ENCODE results near the gene SBF1. TPM values are rescaled to one million over a fixed set of nuclear protein-coding genes. Genes with fewer than 3 reads are reported as not detected.
"Not testable (repeated sequence)": the region's sequence is repeated elsewhere in the genome, so short reads cannot be mapped to it uniquely, and the experiment has no call there.

SBF1 gene
- polyA plus RNA-seq, 4 donors: 27.3 to 43.7 (median 35.4) TPM

- H3K36me3 ChIP-seq (ENCODE audit: control insufficient read depth in 3 of 3, insufficient read depth in 2 of 3, low read depth in 1 of 3, low read length in 3 of 3): peaks cover 35 to 89% (median 38%) of the 10 kb centered on the region in 3 donors
- no peak for FAIRE-seq
Observed at GRCh38 chr22:50417411-50418210, 57.2 kb downstream of the SBF1 start.

GRCh38 chr22:50416996-50417395, 57.8 kb downstream of the SBF1 start:
- Histone ChIP-seq H3K9me3 (ENCODE audit: control insufficient read depth in 2 of 2, insufficient read depth in 1 of 2, low read depth in 1 of 2, low read length in 1 of 2) (no peaks in the 10 kb centered on the region), H3K4me3 (ENCODE audit: low read depth in 1 of 3, low read length in 3 of 3) (no peak overlapping the region), H3K36me3 (ENCODE audit: control insufficient read depth in 3 of 3, insufficient read depth in 2 of 3, low read depth in 1 of 3, low read length in 3 of 3) (peaks cover 34 to 86% (median 35%) of the 10 kb centered on the region in 3 donors), H3K27ac (ENCODE audit: low read depth in 1 of 3, low read length in 2 of 3) (no peak overlapping the region), H3K27me3 (ENCODE audit: control insufficient read depth in 3 of 3, insufficient read depth in 3 of 3, low read length in 3 of 3) (no peaks in the 10 kb centered on the region), H3K4me1 (ENCODE audit: control insufficient read depth in 3 of 3, insufficient read depth in 2 of 3, low read depth in 1 of 3, low read length in 2 of 3) (no peaks in the 10 kb centered on the region)
- FAIRE-seq (no peak), DNase-seq (no peak)
- 94 to 96% (median 96%) methylated on average over 8 of the region's 8 CpGs for WGBS, 3 donors

More at GRCh38 chr22:50417411-50418210, 57.2 kb downstream of the SBF1 start:
- Histone ChIP-seq H3K27ac (ENCODE audit: low read depth in 1 of 3, low read length in 2 of 3) (no peak overlapping the region), H3K9me3 (ENCODE audit: control insufficient read depth in 2 of 2, insufficient read depth in 1 of 2, low read depth in 1 of 2, low read length in 1 of 2) (no peaks in the 10 kb centered on the region), H3K27me3 (ENCODE audit: control insufficient read depth in 3 of 3, insufficient read depth in 3 of 3, low read length in 3 of 3) (no peaks in the 10 kb centered on the region), H3K4me3 (ENCODE audit: low read depth in 1 of 3, low read length in 3 of 3) (no peak overlapping the region), H3K4me1 (ENCODE audit: control insufficient read depth in 3 of 3, insufficient read depth in 2 of 3, low read depth in 1 of 3, low read length in 2 of 3) (no peaks in the 10 kb centered on the region)
- 89 to 93% (median 91%) methylated on average over 13 of the region's 13 CpGs for WGBS, 3 donors
- DNase-seq: no peak

- WGBS, 3 donors: 93 to 94% (median 94%) methylated on average over 12 of the region's 12 CpGs
- Histone ChIP-seq H3K27ac (ENCODE audit: low read depth in 1 of 3, low read length in 2 of 3) (no peak overlapping the region), H3K27me3 (ENCODE audit: control insufficient read depth in 3 of 3, insufficient read depth in 3 of 3, low read length in 3 of 3) (no peaks in the 10 kb centered on the region), H3K36me3 (ENCODE audit: control insufficient read depth in 3 of 3, insufficient read depth in 2 of 3, low read depth in 1 of 3, low read length in 3 of 3) (peaks cover 28 to 83% (median 31%) of the 10 kb centered on the region in 3 donors), H3K4me1 (ENCODE audit: control insufficient read depth in 3 of 3, insufficient read depth in 2 of 3, low read depth in 1 of 3, low read length in 2 of 3) (no peaks in the 10 kb centered on the region), H3K9me3 (ENCODE audit: control insufficient read depth in 2 of 2, insufficient read depth in 1 of 2, low read depth in 1 of 2, low read length in 1 of 2) (no peaks in the 10 kb centered on the region), H3K4me3 (ENCODE audit: low read depth in 1 of 3, low read length in 3 of 3) (no peak overlapping the region)
- no peak for DNase-seq
- FAIRE-seq: no peak
Observed at GRCh38 chr22:50415426-50415825, 59.4 kb downstream of the SBF1 start.

GRCh38 chr22:50414476-50415248, 60.2 kb downstream of the SBF1 start:
- H3K9me3 ChIP-seq (ENCODE audit: control insufficient read depth in 2 of 2, insufficient read depth in 1 of 2, low read depth in 1 of 2, low read length in 1 of 2): no peaks in the 10 kb centered on the region
- peaks cover 27 to 77% (median 30%) of the 10 kb centered on the region in 3 donors for H3K36me3 ChIP-seq (ENCODE audit: control insufficient read depth in 3 of 3, insufficient read depth in 2 of 3, low read depth in 1 of 3, low read length in 3 of 3)
- no peak overlapping the region for H3K27ac ChIP-seq (ENCODE audit: low read depth in 1 of 3, low read length in 2 of 3)
- no peaks in the 10 kb centered on the region for H3K27me3 ChIP-seq (ENCODE audit: control insufficient read depth in 3 of 3, insufficient read depth in 3 of 3, low read length in 3 of 3)
- no peak for FAIRE-seq
- DNase-seq: no peak
- 94 to 96% (median 95%) methylated on average over 31 of the region's 31 CpGs for WGBS, 3 donors
- H3K4me3 ChIP-seq (ENCODE audit: low read depth in 1 of 3, low read length in 3 of 3): no peak overlapping the region
- no peaks in the 10 kb centered on the region for H3K4me1 ChIP-seq (ENCODE audit: control insufficient read depth in 3 of 3, insufficient read depth in 2 of 3, low read depth in 1 of 3, low read length in 2 of 3)

- not testable (repeated sequence) for H3K4me1 ChIP-seq (ENCODE audit: control insufficient read depth in 3 of 3, insufficient read depth in 2 of 3, low read depth in 1 of 3, low read length in 2 of 3); DNase-seq; H3K9me3 ChIP-seq (ENCODE audit: control insufficient read depth in 2 of 2, insufficient read depth in 1 of 2, low read depth in 1 of 2, low read length in 1 of 2); H3K27me3 ChIP-seq (ENCODE audit: control insufficient read depth in 3 of 3, insufficient read depth in 3 of 3, low read length in 3 of 3); H3K27ac ChIP-seq (ENCODE audit: low read depth in 1 of 3, low read length in 2 of 3); FAIRE-seq; H3K4me3 ChIP-seq (ENCODE audit: low read depth in 1 of 3, low read length in 3 of 3)
- H3K36me3 ChIP-seq (ENCODE audit: control insufficient read depth in 3 of 3, insufficient read depth in 2 of 3, low read depth in 1 of 3, low read length in 3 of 3): peaks cover 4 to 66% (median 7%) of the 10 kb centered on the region in 3 donors
- WGBS, 3 donors: 81 to 85% (median 83%) methylated on average over 9 of the region's 9 CpGs
Observed at GRCh38 chr22:50408954-50409353, 65.9 kb downstream of the SBF1 start.

GRCh38 chr22:50408311-50408710, 66.5 kb downstream of the SBF1 start:
- no peak for FAIRE-seq
- peaks cover 2 to 67% (median 4%) of the 10 kb centered on the region in 3 donors for H3K36me3 ChIP-seq (ENCODE audit: control insufficient read depth in 3 of 3, insufficient read depth in 2 of 3, low read depth in 1 of 3, low read length in 3 of 3)
- 91 to 98% (median 97%) methylated on average over 12 to 13 of the region's 13 CpGs for WGBS, 3 donors

GRCh38 chr22:50406416-50407170, 68.2 kb downstream of the SBF1 start:
- 94 to 97% (median 95%) methylated on average over 25 of the region's 25 CpGs for WGBS, 3 donors
- no peaks in the 10 kb centered on the region for H3K4me1 ChIP-seq (ENCODE audit: control insufficient read depth in 3 of 3, insufficient read depth in 2 of 3, low read depth in 1 of 3, low read length in 2 of 3)
- H3K9me3 ChIP-seq (ENCODE audit: control insufficient read depth in 2 of 2, insufficient read depth in 1 of 2, low read depth in 1 of 2, low read length in 1 of 2): no peaks in the 10 kb centered on the region
- H3K27me3 ChIP-seq (ENCODE audit: control insufficient read depth in 3 of 3, insufficient read depth in 3 of 3, low read length in 3 of 3): no peaks in the 10 kb centered on the region
- H3K27ac ChIP-seq (ENCODE audit: low read depth in 1 of 3, low read length in 2 of 3): no peak overlapping the region
- FAIRE-seq (no peak), DNase-seq (no peak)
- H3K4me3 ChIP-seq (ENCODE audit: low read depth in 1 of 3, low read length in 3 of 3): no peak overlapping the region
- peaks cover 2 to 74% (median 4%) of the 10 kb centered on the region in 3 donors for H3K36me3 ChIP-seq (ENCODE audit: control insufficient read depth in 3 of 3, insufficient read depth in 2 of 3, low read depth in 1 of 3, low read length in 3 of 3)

More at GRCh38 chr22:50408311-50408710, 66.5 kb downstream of the SBF1 start:
- no peak for DNase-seq
- H3K27me3 ChIP-seq (ENCODE audit: control insufficient read depth in 3 of 3, insufficient read depth in 3 of 3, low read length in 3 of 3): no peaks in the 10 kb centered on the region
- H3K27ac ChIP-seq (ENCODE audit: low read depth in 1 of 3, low read length in 2 of 3): no peak overlapping the region
- no peaks in the 10 kb centered on the region for H3K9me3 ChIP-seq (ENCODE audit: control insufficient read depth in 2 of 2, insufficient read depth in 1 of 2, low read depth in 1 of 2, low read length in 1 of 2)
- no peaks in the 10 kb centered on the region for H3K4me1 ChIP-seq (ENCODE audit: control insufficient read depth in 3 of 3, insufficient read depth in 2 of 3, low read depth in 1 of 3, low read length in 2 of 3)
- no peak overlapping the region for H3K4me3 ChIP-seq (ENCODE audit: low read depth in 1 of 3, low read length in 3 of 3)

- H3K4me3 ChIP-seq (ENCODE audit: low read depth in 1 of 3, low read length in 3 of 3): no peak overlapping the region
- H3K4me1 ChIP-seq (ENCODE audit: control insufficient read depth in 3 of 3, insufficient read depth in 2 of 3, low read depth in 1 of 3, low read length in 2 of 3): peaks cover 0 to 3% (median 0%) of the 10 kb centered on the region in 3 donors
- H3K36me3 ChIP-seq (ENCODE audit: control insufficient read depth in 3 of 3, insufficient read depth in 2 of 3, low read depth in 1 of 3, low read length in 3 of 3): peaks cover 2 to 75% (median 4%) of the 10 kb centered on the region in 3 donors
- H3K27me3 ChIP-seq (ENCODE audit: control insufficient read depth in 3 of 3, insufficient read depth in 3 of 3, low read length in 3 of 3): no peaks in the 10 kb centered on the region
- FAIRE-seq: no peak
- DNase-seq: no peak
- 39 to 64% (median 61%) methylated on average over 8 of the region's 8 CpGs for WGBS, 3 donors
- no peak overlapping the region for H3K27ac ChIP-seq (ENCODE audit: low read depth in 1 of 3, low read length in 2 of 3)
- H3K9me3 ChIP-seq (ENCODE audit: control insufficient read depth in 2 of 2, insufficient read depth in 1 of 2, low read depth in 1 of 2, low read length in 1 of 2): no peaks in the 10 kb centered on the region
Observed at GRCh38 chr22:50403701-50404101, 71.1 kb downstream of the SBF1 start.

Data from small intestine (tissue), 7 donors.